ENCODE data around the gene IGSF3. TPM values are rescaled to one million over a fixed set of nuclear protein-coding genes. Genes with fewer than 3 reads are reported as not detected.
"Not testable (repeated sequence)": the region's sequence is repeated elsewhere in the genome, so short reads cannot be mapped to it uniquely, and the experiment has no call there.

The IGSF3 gene
- total RNA-seq, 1 experiment from 2014 or later: 32.4 TPM

- Mint-ChIP-seq H3K9me3 (peaks cover 27% of the 10 kb centered on the region), H3K36me3 (peaks cover 26% of the 10 kb centered on the region)
- H3K27ac Mint-ChIP-seq; CTCF ChIA-PET; ATAC-seq; H3K4me1 Mint-ChIP-seq; H3K27me3 Mint-ChIP-seq (ENCODE audit: low read depth); POLR2A ChIA-PET; DNase-seq (ENCODE audit: low spot score); H3K4me3 Mint-ChIP-seq: not testable (repeated sequence)
These were observed 105.1 kb downstream of the IGSF3 start for GRCh38 chr1:116562465-116562864.

DNA sequence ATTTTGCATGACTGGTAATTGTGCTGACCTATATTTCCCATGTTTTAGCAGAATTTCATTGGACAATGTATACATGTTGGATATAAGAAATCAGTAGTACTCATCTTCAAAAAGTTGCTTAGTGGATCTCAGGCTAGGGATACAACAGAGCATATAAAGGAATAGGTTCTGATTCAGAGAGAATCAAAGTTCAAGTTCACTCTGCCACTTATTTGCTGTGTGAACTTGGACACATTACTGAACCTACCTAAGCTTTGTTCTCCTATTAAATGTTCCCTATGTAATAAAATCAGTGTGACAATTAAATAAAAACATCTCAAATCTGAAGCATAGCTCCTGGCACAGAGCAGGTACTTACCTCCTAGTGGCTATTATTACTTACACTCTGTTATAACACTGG, 106.0 kb downstream of the IGSF3 start:
- peaks cover 27% of the 10 kb centered on the region for H3K9me3 Mint-ChIP-seq
- peaks cover 7% of the 10 kb centered on the region for H3K4me1 Mint-ChIP-seq
- no peak for ATAC-seq
- H3K27me3 Mint-ChIP-seq (ENCODE audit: low read depth): no peaks in the 10 kb centered on the region
- peaks cover 26% of the 10 kb centered on the region for H3K36me3 Mint-ChIP-seq
- H3K27ac Mint-ChIP-seq: no peak overlapping the region
- no peak for DNase-seq (ENCODE audit: low spot score)
- ChIA-PET CTCF (no interaction called here), POLR2A (no interaction called here)
- H3K4me3 Mint-ChIP-seq: no peak overlapping the region
- TF ChIP-seq, protein P1, sequence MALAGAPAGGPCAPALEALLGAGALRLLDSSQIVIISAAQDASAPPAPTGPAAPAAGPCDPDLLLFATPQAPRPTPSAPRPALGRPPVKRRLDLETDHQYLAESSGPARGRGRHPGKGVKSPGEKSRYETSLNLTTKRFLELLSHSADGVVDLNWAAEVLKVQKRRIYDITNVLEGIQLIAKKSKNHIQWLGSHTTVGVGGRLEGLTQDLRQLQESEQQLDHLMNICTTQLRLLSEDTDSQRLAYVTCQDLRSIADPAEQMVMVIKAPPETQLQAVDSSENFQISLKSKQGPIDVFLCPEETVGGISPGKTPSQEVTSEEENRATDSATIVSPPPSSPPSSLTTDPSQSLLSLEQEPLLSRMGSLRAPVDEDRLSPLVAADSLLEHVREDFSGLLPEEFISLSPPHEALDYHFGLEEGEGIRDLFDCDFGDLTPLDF (CRISPR knock-in tag; IDR thresholded peaks at IDR 0.05): no peak
- TF ChIP-seq ZBTB43 (CRISPR knock-in tag; IDR thresholded peaks at IDR 0.05) (no peak), NR1H2 (CRISPR knock-in tag; IDR thresholded peaks at IDR 0.05) (no peak), SOX15 (CRISPR knock-in tag; IDR thresholded peaks at IDR 0.05) (no peak), ESRRA (CRISPR knock-in tag; IDR thresholded peaks at IDR 0.05; ENCODE audit: borderline replicate concordance) (no peak), ZBTB21 (CRISPR knock-in tag; IDR thresholded peaks at IDR 0.05; ENCODE audit: borderline replicate concordance) (no peak), NFE2L1 (CRISPR knock-in tag; IDR thresholded peaks at IDR 0.05) (no peak), SMAD4 (CRISPR knock-in tag; IDR thresholded peaks at IDR 0.05) (no peak), NFATC4 (CRISPR knock-in tag; IDR thresholded peaks at IDR 0.05) (no peak), RORB (CRISPR knock-in tag; IDR thresholded peaks at IDR 0.05) (no peak), GTF2I (CRISPR knock-in tag; conservative IDR thresholded peaks at IDR 0.05) (no peak), E2F4 (CRISPR knock-in tag; IDR thresholded peaks at IDR 0.05; ENCODE audit: borderline replicate concordance, low read depth) (no peak), JUN (CRISPR knock-in tag; IDR thresholded peaks at IDR 0.05) (no peak)
- TF ChIP-seq, protein P2, sequence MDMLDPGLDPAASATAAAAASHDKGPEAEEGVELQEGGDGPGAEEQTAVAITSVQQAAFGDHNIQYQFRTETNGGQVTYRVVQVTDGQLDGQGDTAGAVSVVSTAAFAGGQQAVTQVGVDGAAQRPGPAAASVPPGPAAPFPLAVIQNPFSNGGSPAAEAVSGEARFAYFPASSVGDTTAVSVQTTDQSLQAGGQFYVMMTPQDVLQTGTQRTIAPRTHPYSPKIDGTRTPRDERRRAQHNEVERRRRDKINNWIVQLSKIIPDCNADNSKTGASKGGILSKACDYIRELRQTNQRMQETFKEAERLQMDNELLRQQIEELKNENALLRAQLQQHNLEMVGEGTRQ (CRISPR knock-in tag; IDR thresholded peaks at IDR 0.05): no peak
- TF ChIP-seq, protein P3, sequence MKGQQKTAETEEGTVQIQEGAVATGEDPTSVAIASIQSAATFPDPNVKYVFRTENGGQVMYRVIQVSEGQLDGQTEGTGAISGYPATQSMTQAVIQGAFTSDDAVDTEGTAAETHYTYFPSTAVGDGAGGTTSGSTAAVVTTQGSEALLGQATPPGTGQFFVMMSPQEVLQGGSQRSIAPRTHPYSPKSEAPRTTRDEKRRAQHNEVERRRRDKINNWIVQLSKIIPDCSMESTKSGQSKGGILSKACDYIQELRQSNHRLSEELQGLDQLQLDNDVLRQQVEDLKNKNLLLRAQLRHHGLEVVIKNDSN (CRISPR knock-in tag; IDR thresholded peaks at IDR 0.05): no peak
- TF ChIP-seq, protein P4, sequence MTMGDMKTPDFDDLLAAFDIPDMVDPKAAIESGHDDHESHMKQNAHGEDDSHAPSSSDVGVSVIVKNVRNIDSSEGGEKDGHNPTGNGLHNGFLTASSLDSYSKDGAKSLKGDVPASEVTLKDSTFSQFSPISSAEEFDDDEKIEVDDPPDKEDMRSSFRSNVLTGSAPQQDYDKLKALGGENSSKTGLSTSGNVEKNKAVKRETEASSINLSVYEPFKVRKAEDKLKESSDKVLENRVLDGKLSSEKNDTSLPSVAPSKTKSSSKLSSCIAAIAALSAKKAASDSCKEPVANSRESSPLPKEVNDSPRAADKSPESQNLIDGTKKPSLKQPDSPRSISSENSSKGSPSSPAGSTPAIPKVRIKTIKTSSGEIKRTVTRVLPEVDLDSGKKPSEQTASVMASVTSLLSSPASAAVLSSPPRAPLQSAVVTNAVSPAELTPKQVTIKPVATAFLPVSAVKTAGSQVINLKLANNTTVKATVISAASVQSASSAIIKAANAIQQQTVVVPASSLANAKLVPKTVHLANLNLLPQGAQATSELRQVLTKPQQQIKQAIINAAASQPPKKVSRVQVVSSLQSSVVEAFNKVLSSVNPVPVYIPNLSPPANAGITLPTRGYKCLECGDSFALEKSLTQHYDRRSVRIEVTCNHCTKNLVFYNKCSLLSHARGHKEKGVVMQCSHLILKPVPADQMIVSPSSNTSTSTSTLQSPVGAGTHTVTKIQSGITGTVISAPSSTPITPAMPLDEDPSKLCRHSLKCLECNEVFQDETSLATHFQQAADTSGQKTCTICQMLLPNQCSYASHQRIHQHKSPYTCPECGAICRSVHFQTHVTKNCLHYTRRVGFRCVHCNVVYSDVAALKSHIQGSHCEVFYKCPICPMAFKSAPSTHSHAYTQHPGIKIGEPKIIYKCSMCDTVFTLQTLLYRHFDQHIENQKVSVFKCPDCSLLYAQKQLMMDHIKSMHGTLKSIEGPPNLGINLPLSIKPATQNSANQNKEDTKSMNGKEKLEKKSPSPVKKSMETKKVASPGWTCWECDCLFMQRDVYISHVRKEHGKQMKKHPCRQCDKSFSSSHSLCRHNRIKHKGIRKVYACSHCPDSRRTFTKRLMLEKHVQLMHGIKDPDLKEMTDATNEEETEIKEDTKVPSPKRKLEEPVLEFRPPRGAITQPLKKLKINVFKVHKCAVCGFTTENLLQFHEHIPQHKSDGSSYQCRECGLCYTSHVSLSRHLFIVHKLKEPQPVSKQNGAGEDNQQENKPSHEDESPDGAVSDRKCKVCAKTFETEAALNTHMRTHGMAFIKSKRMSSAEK (CRISPR knock-in tag; IDR thresholded peaks at IDR 0.05; ENCODE audit: borderline replicate concordance): no peak
- TF ChIP-seq, protein P5, sequence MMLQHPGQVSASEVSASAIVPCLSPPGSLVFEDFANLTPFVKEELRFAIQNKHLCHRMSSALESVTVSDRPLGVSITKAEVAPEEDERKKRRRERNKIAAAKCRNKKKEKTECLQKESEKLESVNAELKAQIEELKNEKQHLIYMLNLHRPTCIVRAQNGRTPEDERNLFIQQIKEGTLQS (CRISPR knock-in tag; conservative IDR thresholded peaks at IDR 0.05): no peak

Measured in WTC11 (cell line).